Ascending aorta (tissue), 2 donors: Measurements from ENCODE around the gene NEIL3. TPM values are rescaled to one million over a fixed set of nuclear protein-coding genes. Genes with fewer than 3 reads are reported as not detected.

ENCODE experiments used
- DNase-seq, 2 donors: peaks; one replicate each; pipeline ENCODE4 v3.0.0-alpha.2; 2019; ENCODE audit warnings: low spot score in 2 of 2
- H3K27ac ChIP-seq, 2 donors: fragments of 200-600 bp; sonication (generic); one replicate each; pipeline ENCODE4 v1.5.1; 2016 to 2017; ENCODE audit warnings: mild to moderate bottlenecking in 1 of 2
- H3K27me3 ChIP-seq: fragments of 200-600 bp; sonication (generic); one replicate; pipeline ENCODE4 v1.5.1; 2017
- H3K36me3 ChIP-seq, 2 donors: fragments of 200-600 bp; sonication (generic); one replicate each; pipeline ENCODE4 v1.5.1; 2016
- H3K4me1 ChIP-seq, 2 donors: fragments of 200-600 bp; sonication (generic); one replicate each; pipeline ENCODE4 v1.5.1; 2016 to 2017; ENCODE audit warnings: mild to moderate bottlenecking in 1 of 2
- H3K4me3 ChIP-seq, 2 donors: fragments of 200-600 bp; sonication (generic); one replicate each; pipeline ENCODE4 v1.5.1; 2016 to 2017; ENCODE audit warnings: mild to moderate bottlenecking in 1 of 2
- H3K9me3 ChIP-seq, 2 donors: fragments of 200-600 bp; sonication (generic); one replicate each; pipeline ENCODE4 v1.5.1; 2016
- intact Hi-C: fragments of 100-400 bp; cut with DNase I; formaldehyde crosslinking; loops from one replicate; pipeline ENCODE4 v1.15.1; 2023
- total RNA-seq: library from RNA; depleted of rRNA; stranded (reverse); fragments of >200 nt; gene quantifications from one replicate; pipeline ENCODE4 v1.1.0, GENCODE V29; 2016
- TF ChIP-seq, protein P1 (sequence below), 3 experiments: fragments of 200-600 bp in 2 of 3; fragments of 450-650 bp in 1 of 3; sonication (generic) in 2 of 3; IDR thresholded peaks; one replicate each; pipeline ENCODE4 v1.5.1; 2016 to 2019; ENCODE audit warnings: antibody characterized with exemption in 3 of 3, mild to moderate bottlenecking in 1 of 3, moderate library complexity in 1 of 3

Gene NEIL3
- total RNA-seq, 1 donor from 2014 or later: not detected

DNA sequence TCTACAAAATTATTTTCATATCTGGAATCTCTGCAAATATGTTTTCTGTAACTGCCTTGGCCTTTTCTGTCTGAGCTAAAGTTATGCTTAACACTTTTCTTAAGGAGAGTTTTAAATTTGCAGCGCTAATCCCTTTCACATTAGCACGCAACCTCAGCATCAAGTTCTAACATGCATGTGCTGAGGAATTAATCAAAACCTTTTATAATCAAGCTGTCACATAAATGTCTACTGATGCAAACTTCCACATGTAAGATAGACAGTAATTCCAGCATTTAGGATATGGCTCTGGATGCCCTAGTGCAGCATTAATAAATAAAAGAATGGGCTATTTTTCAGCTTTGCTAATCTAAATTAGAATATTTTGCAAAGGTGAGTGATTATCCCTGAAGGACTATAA is 17.5 kb upstream of the NEIL3 start:
- DNase-seq: no peak
- intact Hi-C loops: loop anchor here (5.0 kb wide), 1 partner anchor 40 kb away; no protein-coding TSS in a partner anchor
- Histone ChIP-seq H3K4me1 (peaks cover 0 to 12% of the 10 kb centered on the region in 2 donors), H3K9me3 (no peaks in the 10 kb centered on the region), H3K27ac (peak overlapping the region in 1 of 2 donors; percentile 22), H3K36me3 (no peaks in the 10 kb centered on the region), H3K27me3 (no peaks in the 10 kb centered on the region), H3K4me3 (no peak overlapping the region)
- TF ChIP-seq, protein P1, sequence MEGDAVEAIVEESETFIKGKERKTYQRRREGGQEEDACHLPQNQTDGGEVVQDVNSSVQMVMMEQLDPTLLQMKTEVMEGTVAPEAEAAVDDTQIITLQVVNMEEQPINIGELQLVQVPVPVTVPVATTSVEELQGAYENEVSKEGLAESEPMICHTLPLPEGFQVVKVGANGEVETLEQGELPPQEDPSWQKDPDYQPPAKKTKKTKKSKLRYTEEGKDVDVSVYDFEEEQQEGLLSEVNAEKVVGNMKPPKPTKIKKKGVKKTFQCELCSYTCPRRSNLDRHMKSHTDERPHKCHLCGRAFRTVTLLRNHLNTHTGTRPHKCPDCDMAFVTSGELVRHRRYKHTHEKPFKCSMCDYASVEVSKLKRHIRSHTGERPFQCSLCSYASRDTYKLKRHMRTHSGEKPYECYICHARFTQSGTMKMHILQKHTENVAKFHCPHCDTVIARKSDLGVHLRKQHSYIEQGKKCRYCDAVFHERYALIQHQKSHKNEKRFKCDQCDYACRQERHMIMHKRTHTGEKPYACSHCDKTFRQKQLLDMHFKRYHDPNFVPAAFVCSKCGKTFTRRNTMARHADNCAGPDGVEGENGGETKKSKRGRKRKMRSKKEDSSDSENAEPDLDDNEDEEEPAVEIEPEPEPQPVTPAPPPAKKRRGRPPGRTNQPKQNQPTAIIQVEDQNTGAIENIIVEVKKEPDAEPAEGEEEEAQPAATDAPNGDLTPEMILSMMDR (IDR thresholded peaks at IDR 0.05): no peak

DNA sequence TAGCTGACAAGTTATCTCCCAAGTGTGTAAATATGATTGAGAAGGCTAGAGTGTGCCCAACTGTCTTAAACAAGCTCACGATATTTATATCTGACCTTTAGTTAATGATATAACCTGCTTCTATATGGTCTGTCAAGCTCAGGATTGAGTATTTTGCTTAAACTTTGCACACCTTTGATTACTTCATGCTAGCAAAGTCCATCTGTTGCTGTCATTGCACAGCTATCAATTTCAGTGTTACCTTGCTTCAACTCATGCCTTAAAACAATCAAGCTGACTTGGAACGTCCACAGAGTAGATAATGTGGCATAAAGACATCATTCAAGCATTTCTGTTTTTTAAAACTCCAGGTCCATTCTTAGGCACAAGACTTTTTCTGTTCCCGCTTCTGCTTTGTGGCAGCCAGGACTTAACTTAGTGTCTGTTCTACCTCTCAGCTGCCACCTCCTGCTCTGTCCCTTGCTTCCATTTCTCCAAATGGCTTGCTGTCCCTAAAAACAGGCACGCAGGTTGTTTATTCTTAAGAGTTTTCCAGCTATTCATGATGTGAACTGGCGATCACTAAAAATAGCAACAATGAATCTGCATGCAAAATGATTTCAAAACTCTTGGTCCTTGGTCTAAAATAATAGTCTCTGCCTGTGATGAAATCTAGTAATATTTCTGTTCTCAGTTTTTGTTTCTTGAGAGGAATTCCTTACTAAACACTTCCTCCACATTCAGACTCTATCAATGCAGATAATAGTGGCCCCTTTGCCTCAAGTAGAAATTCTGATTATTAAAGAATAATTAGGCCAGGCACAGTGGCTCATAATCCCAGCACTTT is 16.3 kb upstream of the NEIL3 start:
- Histone ChIP-seq H3K27ac (peak overlapping the region; percentile 37 to 45), H3K9me3 (peaks cover 3 to 9% of the 10 kb centered on the region in 2 donors), H3K4me1 (peaks cover 0 to 12% of the 10 kb centered on the region in 2 donors), H3K27me3 (no peaks in the 10 kb centered on the region), H3K4me3 (no peak overlapping the region), H3K36me3 (no peaks in the 10 kb centered on the region)
- DNase-seq: no peak
- TF ChIP-seq, protein P1 (IDR thresholded peaks at IDR 0.05): no peak
- intact Hi-C loops: loop anchor here (5.0 kb wide), 1 partner anchor 41 kb away; no protein-coding TSS in a partner anchor

DNA sequence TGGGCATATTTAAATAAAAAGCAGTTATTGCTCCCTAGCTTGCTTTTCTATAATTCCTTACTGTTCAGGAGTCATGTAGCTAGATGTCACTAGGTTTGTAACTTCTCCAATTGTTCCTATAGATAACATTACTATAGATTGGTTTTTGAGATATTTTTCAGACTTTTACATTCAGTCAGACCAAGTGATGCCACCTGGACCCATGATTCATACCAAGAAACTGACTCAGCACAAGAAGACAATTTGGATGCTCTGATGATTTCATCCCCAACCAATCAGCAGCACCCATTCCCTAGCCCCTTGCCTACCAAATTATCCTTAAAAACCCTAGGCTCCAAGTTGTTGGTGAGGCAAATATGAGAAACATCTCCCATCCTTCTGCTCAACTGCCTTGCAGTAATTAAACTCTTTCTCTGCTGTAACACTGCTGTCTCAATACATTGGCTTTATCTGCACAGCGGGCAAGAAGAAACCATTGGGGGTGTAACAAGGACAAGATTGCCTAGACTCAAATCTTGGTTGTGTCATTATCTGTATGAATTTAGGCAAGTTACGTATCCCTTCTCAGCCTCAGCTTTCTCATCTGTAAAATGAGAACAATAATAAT is 11.8 kb upstream of the NEIL3 start:
- TF ChIP-seq, protein P1 (IDR thresholded peaks at IDR 0.05): no peak
- intact Hi-C loops: no loop called here
- Histone ChIP-seq H3K27ac (no peak overlapping the region), H3K4me3 (no peak overlapping the region), H3K27me3 (no peaks in the 10 kb centered on the region), H3K4me1 (peaks cover 0 to 25% of the 10 kb centered on the region in 2 donors), H3K9me3 (peaks cover 3 to 16% of the 10 kb centered on the region in 2 donors), H3K36me3 (no peaks in the 10 kb centered on the region)
- no peak for DNase-seq

DNA sequence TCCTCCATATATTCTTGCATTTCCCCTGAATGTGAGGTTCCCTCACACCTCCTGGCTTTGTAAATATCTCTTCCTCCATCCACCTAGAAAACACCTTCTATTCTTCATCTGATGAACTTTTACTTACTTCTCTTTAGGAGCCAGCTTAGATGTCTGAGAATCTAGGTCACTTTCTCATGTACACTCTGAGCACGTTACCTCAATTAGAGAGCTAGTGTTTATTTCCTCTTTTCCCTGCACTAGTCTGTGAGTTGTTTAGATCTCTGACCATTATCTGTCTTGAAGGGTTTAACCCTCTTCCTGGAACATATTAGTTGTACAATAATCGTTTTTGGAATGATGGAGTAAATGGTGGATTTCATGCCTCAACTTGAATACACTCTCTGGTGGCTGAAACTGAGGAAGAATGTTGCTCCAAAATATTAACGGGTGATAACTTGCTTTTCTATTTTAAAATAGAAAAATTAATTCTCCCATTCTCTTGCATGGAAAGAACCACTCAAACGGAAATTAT is 8.5 kb upstream of the NEIL3 start:
- peak overlapping the region; percentile 27 to 74 for H3K27ac ChIP-seq
- TF ChIP-seq, protein P1 (IDR thresholded peaks at IDR 0.05): no peak

DNA sequence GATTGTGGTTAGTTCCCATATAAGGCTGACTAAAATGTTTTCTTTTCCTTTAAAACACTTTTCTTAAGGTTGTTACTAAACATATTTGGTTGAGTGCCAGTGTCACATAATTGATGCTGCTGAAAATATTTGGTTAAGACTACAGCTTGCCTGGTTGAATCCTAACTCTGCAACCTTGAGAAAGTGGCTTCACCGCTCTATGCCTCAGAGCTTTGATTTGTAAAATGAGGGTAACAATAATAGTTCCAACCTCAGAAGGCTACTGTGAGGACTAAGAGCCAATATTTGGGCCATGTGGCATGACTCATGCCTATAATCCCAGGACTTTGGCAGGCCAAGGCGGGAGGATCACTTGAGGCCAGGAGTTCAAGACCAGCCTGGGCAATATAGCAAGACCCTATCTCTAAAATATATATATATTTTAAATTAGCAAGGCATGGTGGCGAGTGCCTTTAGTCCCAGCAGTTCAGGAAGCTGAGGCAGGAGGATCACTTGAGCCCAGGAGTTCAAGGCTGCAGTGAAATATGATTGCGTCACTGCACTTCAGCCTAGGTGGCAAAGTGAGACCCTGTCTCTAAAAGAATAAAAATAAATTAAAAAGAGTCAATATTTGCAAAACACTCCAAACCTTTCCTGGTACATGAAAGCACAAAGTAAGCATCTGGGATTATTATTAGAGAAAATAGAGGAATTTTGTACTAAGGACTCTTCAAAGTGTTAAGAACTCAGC is 7.1 kb upstream of the NEIL3 start:
- peaks cover 0 to 14% of the 10 kb centered on the region in 2 donors for H3K4me1 ChIP-seq
- intact Hi-C loops: loop anchor here (5.0 kb wide), 1 partner anchor 140 kb away; the partner anchor contains the start of gene AGA
- no peak overlapping the region for H3K4me3 ChIP-seq
- no peaks in the 10 kb centered on the region for H3K27me3 ChIP-seq
- peaks cover 3 to 14% of the 10 kb centered on the region in 2 donors for H3K9me3 ChIP-seq
- TF ChIP-seq, protein P1 (IDR thresholded peaks at IDR 0.05): no peak
- peak overlapping the region; percentile 54 to 60 for H3K27ac ChIP-seq
- no peaks in the 10 kb centered on the region for H3K36me3 ChIP-seq
- DNase-seq: peak in 1 of 2 donors; percentile 75

More for the DNA sequence above, 8.5 kb upstream of the NEIL3 start:
- Histone ChIP-seq H3K27me3 (no peaks in the 10 kb centered on the region), H3K9me3 (peaks cover 3 to 16% of the 10 kb centered on the region in 2 donors), H3K36me3 (no peaks in the 10 kb centered on the region), H3K4me3 (no peak overlapping the region), H3K4me1 (peaks cover 0 to 14% of the 10 kb centered on the region in 2 donors)
- no peak for DNase-seq
- intact Hi-C loops: loop anchor here (5.0 kb wide), 1 partner anchor 141 kb away; the partner anchor contains the start of gene AGA
